ENCODE data around the gene FGF5. TPM values are rescaled to one million over a fixed set of nuclear protein-coding genes. Genes with fewer than 3 reads are reported as not detected.

FGF5 gene
- total RNA-seq, 2 experiments from 2014 or later, result not detected

DNA sequence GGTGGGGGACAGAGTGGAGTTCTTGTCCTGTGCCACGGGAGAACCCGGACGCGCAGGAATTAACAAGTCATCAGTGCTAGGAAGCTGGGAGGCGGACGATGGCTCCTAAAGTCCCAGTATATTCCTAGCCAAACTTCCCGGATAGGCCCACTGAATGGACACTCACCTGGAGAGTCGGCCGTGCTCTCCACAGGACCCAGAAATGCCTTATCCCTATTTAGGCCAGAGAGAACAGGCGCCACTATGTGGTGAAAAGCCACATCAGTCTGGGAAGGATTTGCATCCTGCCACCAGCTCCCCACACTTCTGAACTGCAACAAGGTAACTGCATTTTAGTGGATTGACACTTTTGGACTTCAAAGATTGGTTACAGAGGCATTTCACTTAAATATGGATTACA, 70.1 kb downstream of the FGF5 start:
- Mint-ChIP-seq H3K4me1 (peaks cover 13% of the 10 kb centered on the region), H3K27me3 (peaks cover 19% of the 10 kb centered on the region), H3K9me3 (peaks cover 2% of the 10 kb centered on the region), H3K27ac (no peak overlapping the region), H3K36me3 (ENCODE audit: low read depth) (no peaks in the 10 kb centered on the region), H3K4me3 (peak overlapping the region; percentile 74)
- CTCF ChIA-PET, result interaction anchor here (0.7 kb wide), 1 partner anchor 694 kb away, joined by 5 read pairs; no protein-coding TSS in a partner anchor
- no peak for DNase-seq
- POLR2A ChIA-PET, result no interaction called here

DNA sequence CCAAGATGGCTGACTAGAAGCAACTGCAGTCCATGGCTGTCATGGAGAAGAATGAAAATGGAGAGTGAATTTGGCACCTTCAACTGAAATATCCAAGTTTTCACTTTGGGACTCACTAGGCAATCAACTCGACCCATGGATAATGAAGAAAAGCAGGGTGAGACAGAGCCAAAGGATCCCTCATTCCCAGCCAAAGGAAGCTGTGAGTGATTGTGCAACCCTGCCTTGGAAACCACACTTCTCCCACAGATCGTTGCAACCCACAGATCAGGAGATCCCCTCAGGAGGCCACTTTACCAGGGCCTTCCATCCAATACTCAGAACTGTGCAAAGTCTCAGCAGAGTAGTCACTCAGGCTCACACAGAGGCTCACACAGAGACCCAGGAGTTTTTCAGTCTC, 73.6 kb downstream of the FGF5 start:
- Mint-ChIP-seq H3K36me3 (ENCODE audit: low read depth) (no peaks in the 10 kb centered on the region), H3K27me3 (peaks cover 16% of the 10 kb centered on the region), H3K9me3 (peaks cover 11% of the 10 kb centered on the region), H3K4me3 (no peak overlapping the region), H3K4me1 (peaks cover 23% of the 10 kb centered on the region), H3K27ac (no peak overlapping the region)
- no peak for DNase-seq
- ChIA-PET POLR2A (no interaction called here), CTCF (no interaction called here)

Other genes starting within 250 kb of the FGF5 start
- gene ANTXR2, start 193.4 kb upstream of the FGF5 start, total RNA-seq, result 10 to 100 TPM; 27.3 to 30.0 TPM
- 1 to 10 TPM; 4.8 to 5.2 TPM for gene PRDM8, start 69.2 kb upstream of the FGF5 start, total RNA-seq
- gene CFAP299, start 69.1 kb downstream of the FGF5 start, total RNA-seq, result not detected

Measured in activated CD4-positive, alpha-beta T cell treated with anti-CD3 and anti-CD28 coated beads, Interleukin-2, amount 10 ng/mL, durations not matched to agents 7 days and 5 days (primary cell).